Measurements from ENCODE around the gene OXCT1.

Gene OXCT1

DNA sequence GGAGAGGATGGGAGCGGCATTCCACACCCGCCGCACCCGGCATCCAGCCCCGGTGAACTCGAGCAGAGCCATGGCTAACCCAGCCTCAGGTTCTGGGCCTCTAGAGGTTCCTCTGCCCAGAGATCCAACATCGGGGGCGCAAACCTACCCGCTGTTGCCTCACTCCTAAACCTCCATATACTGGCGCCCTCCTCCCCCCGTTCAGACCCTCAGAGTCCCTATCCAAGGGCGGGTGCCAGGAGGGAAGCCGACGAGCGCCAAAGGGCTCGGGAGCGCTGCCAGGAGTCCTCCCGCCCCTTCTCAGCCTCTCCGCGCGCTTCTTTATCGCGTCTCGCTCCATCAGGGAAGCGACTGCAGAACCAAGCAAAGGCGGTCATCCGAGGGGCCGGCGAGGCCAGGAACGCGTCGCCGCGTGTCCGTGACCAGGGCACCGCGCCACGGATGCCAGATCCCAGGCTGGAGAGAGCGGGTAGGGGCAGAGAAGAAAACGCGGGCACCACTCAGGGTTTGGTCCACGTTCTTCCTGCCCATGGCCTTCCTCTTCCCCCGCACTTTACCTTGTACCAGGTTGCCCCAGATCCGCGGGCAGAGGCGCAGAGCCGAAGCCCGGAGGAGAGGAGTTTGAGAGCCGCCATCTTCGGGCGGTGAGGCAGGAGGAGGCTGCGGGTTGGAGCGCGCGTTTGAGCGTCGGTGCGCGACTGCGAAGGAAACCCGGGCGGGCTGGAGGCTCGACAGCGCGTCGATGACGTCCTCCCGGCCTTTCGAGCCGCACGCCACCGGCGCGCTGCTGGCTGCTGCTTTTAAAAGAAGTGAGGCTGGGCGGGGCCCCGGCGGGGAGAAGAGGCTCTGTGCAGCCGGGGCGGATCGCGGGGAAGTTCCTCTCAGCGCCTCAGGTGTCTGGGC lies at the start of gene OXCT1:
Gene OXCT1, minus strand, starts transcription at position 702 of the 903 bp plus-strand sequence. Its CDS starts 67 bp downstream, at position 635.
- DNase-seq: peak; percentile 84

DNA sequence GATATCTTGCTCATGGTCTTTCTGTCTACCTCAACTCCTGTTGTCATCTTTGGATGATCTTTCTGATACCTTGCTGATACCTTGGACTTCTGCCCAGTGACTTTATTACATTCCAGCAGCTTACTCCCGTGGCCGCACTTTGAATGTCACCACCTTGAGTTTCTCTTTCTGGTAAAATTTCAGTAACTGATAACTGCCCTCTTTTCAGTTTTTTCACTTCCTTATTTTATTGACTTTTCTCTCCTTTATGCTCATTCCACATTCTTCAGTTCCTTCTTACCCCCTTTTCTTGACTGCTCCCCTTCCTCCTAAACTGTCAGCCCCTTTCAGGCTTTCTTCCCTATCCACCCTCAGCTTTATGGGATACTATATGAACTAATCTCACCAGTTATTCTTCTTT lies 47.9 kb upstream of the OXCT1 start:
- no peak for DNase-seq

DNA sequence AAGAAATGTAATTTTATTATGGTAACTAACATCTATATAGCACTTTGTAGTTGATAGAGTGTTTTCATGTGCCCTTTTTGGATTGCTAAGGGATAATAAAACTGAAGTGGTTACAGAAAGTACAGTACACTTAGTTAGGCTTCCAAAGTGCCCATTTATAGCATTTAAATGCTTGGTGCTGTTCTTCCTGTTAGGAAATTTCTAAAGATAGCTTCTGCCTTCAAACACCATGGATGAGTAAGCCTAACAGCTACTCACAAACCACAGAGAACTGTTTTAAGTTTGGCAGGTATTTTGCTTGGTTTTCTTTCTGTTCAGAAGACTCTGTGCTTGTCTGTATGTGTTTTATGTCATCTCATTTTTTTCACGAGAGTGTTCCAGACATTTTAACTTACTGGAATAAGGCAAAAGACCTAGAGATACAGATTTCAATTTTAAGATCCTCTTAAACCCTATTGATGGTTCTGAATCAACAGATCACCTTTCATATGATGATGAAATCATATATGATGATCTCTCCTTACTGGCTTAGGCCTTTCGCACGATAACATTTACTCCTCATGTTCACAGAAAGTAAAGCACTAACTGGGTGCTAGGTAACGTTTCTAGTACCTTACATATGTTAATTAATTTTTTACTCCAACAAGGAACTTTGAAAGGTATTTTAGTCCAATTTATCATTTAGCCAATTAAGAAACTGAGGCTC lies 38.3 kb upstream of the OXCT1 start:
- DNase-seq: peak; percentile 16

- DNase-seq: no peak
Measured at GRCh38 chr5:41906151-41906550, 35.9 kb upstream of the OXCT1 start.

- DNase-seq: peak; percentile 98
Measured at GRCh38 chr5:41903892-41904799, 33.9 kb upstream of the OXCT1 start, which contains the start of gene RIMOC1. RIMOC1 (plus strand) TSS chr5:41904344; CDS start chr5:41904368, 24 bp downstream.

- no peak for DNase-seq
Measured at GRCh38 chr5:41903382-41903891, 33.2 kb upstream of the OXCT1 start.

DNA sequence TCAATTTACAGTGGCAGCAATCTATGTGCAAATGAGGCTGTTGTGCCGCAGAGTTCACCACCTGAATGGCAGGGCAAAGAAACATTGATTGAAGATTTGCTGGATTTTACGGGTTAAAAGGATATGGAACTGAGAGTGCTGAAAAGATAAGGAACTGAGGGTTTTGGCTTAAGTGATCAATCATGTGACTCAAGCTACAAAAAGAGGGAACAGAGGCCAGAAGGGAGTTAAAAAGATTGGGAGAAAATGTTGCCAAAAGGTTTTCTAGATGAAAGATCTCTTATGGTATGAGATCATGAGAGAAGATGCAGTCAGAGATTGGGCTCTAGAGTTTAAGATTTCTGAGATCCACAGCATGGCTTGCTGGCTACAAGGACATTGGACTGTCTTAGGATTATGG lies 26.0 kb upstream of the OXCT1 start:
- DNase-seq: no peak

DNA sequence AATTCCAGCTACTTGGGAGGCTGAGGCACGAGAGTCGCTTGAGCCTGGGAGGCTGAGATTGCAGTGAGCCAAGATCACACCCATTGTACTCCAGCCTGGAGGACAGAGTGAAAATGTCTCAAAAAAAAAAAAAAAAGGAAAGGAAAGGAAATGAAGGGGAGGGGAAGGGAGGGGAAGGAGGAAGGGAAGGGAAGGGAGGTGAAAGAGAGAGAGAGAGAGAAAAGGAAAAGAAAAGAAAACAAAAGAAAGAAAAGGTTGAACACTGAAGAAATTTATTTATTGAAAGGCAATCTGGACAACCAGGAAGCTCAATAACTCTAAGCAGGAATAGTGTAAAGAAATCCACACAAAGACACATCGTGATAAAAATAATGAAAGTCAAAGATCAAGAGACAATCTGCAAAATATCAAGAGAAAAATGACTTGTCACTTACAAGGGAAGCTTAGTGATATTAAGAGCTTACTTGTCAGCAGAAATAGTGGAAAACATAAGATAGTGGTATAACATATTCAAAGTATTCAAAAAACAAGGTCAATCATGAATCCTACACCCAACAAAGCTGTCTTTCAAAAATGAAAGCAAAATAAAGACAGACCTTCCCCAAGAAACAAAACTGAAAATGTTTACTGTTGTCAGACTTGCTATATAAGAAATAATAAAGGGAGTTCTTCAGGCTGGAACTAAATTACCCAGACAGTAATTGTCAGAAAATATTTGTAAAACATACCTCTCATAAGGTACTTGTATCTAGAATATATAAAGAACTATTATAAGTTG lies 23.0 kb upstream of the OXCT1 start:
- no peak for DNase-seq

DNA sequence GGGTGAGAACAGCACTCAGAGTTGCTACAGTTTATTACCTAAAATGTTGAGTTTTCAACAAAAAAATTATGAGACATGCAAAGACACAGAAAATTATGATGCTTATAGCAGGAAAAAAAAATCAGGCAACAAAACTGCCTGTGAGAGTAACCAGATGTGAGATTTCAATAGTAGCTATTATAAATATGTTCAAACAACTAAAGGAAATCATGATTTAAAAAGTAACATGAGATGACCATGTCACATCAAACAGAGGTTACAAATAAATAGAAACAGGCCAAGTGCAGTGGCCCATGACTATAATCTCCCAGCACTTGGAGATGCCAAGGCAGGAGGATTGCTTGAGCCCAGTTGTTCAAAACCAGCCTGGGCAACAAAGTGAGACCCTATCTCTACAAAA lies 21.8 kb upstream of the OXCT1 start:
- no peak for DNase-seq

DNA sequence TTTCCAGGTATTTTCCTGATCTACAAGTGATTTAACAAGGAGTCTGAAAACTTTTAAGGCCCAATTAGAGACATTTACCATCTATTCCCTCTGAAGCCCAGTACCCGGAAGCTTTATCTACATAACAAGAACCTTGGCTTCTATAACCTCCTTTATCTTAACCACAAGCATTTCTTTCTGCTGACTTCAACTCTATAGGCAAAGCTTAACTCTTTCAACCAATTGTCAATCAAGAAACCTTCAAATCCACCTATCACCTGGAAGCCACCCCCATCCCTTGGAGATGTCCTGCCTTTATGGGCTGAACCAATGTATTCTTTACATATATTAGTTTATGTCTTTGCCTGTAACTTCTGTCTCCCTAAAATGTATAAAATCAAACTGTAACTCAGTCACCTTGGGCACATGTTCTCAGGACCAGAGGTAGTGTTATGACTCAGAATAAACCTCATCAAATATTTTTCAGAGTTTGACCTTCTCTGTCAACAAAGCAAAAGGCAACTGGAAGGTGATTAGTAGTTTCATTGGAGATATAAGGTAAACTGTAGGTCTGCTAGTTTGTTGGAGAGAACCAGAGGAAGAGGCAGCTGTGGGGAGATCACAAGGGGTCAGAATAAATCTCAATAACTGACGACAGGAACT lies 21.0 kb upstream of the OXCT1 start:
- DNase-seq: peak; percentile 59

- DNase-seq: no peak
Measured at GRCh38 chr5:41885286-41885685, 15.1 kb upstream of the OXCT1 start.

- DNase-seq: no peak
Measured at GRCh38 chr5:41883936-41884335, 13.7 kb upstream of the OXCT1 start.

- DNase-seq: no peak
Measured at GRCh38 chr5:41883243-41883642, 13.0 kb upstream of the OXCT1 start.

DNA sequence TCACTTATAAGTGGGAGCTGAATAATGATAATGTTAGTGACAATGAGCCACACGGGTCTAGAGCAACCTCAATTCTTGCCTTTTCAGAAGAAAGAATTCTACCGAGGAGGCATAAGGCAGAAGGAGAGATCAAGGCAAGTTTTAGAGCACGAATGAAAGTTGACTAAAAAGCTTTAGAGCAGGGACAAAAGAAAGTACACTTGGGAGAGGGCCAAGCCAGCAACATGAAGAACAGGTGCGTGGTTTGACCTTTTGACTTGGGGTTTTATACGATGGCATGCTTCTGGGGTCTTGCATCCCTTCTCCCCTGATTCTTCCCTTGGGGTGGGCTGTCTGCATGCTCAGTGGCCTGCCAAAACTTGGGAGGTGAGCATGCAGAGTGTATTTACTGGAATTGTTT lies 12.5 kb upstream of the OXCT1 start:
- DNase-seq: no peak

DNA sequence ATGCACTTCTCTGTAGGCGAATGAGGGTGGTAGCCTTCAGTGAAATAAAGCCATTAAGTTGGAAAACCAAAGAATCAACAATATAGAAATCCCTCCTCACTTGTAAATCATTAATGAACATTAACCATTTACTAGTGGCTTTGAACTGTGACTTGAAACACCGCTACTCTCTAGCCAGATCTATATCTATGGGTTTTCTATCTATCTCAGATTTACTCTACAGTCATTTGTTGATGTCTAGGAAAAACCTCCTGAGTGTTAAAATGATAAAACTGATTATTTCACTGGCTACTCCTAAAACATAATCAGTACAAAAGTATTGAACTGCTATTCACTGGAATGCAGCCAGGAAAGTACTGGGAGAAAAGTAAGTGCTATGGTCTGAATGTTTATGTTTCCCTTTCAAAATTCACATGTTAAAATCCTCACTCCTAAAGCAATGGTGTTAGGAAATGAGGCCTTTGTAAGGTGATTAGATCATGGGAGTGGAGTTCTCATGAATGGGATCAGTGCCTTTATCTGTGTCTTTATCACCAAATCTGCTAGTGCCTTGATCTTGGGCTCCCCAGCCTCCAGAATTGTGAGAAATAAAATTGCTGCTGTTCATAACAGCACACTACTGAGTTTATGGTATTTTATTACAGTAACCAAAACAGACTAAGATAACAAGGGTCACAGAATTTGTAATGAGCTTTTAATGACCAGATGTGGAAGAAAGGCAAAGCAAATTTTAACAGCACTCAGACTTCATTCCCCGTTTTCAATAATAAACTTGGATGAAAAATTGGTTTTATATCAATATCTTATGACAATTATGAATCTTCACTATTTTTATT lies 8.6 kb upstream of the OXCT1 start:
- no peak for DNase-seq

- no peak for DNase-seq
Measured at GRCh38 chr5:41878173-41878572, 7.9 kb upstream of the OXCT1 start.

- DNase-seq: no peak
Measured at GRCh38 chr5:41877408-41877807, 7.2 kb upstream of the OXCT1 start.

GRCh38 chr5:41876678-41877077 lies 6.5 kb upstream of the OXCT1 start:
- DNase-seq: no peak

DNA sequence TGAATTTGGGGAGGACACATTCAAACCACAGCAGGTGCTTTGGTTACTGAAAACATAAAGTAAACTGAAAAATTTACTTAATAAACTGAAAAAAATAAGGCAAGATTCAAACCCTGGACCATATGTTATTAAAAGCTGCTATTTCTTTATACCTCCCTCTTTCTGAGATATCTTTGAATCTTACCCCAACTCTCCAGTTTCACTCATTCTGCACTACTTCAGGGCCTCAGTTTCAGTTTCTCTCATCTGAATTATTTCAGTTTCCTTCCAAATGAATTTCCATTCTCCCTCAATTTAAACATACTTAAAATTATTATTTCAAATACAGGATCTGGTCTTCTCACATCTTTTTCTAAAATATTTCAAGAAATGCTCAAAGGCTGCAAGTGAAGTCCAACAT lies 4.9 kb upstream of the OXCT1 start:
- DNase-seq: no peak

DNA sequence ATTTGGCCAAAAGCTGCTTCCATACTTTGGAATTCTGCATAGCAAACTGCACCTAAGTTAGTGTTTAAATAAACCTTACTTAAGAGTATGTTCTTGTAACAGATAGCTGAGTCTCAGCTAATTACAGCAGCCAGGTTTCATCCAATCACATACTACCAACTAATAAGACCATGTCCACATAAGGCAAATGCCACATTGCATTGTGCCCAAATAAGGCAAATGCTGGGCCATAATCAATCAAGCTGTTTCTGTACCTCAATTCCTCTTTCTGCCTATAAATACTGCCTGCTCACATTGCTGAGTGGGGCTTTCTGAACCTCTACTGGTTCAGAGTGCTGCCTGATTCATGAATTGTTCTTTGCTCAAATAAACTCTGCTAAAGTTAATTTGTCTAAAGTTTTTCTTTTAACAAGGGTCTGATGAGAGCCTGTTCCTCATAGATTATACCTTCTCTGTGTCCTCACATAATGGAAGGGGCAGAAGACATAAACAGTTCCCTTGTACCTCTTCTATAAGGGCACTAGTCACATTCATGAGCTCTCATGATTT lies 4.4 kb upstream of the OXCT1 start:
- no peak for DNase-seq

Data from NCI-H226 (cell line).